Stomach (tissue), 9 donors: ENCODE data around the gene IKBIP. TPM values are rescaled to one million over a fixed set of nuclear protein-coding genes. Genes with fewer than 3 reads are reported as not detected.
"Not testable (repeated sequence)": the region's sequence is repeated elsewhere in the genome, so short reads cannot be mapped to it uniquely, and the experiment has no call there.

Experiments
- DNase-seq, 2 donors: peaks; one replicate each; pipeline versions ENCODE4 v3.0.0 to v3.0.0-alpha.2; 2013 to 2019
- H3K27ac ChIP-seq, 5 donors: fragments of 200-600 bp in 4 of 5; sonication (generic) in 4 of 5; one replicate each; pipeline ENCODE4 v1.5.1; 2013 to 2019; ENCODE audit warnings: mild to moderate bottlenecking in 1 of 5, moderate library complexity in 1 of 5
- H3K27me3 ChIP-seq, 3 donors: fragments of 200-600 bp; sonication (generic); one replicate each; pipeline ENCODE4 v1.5.1; 2017 to 2019; ENCODE audit warnings: mixed run types in 1 of 3
- H3K36me3 ChIP-seq, 4 donors: fragments of 200-600 bp; sonication (generic); 1 replicate in 3 of 4; 2 replicates in 1 of 4; pipeline ENCODE4 v1.5.1; 2016 to 2019
- H3K4me1 ChIP-seq, 4 donors: fragments of 200-600 bp; sonication (generic); one replicate each; pipeline ENCODE4 v1.5.1; 2016 to 2019
- H3K4me3 ChIP-seq, 4 donors: fragments of 200-600 bp; sonication (generic) in 3 of 4; one replicate each; pipeline ENCODE4 v1.5.1; 2016 to 2019; ENCODE audit warnings: mild to moderate bottlenecking in 1 of 4
- H3K9me3 ChIP-seq, 4 donors: fragments of 200-600 bp; sonication (generic); one replicate each; pipeline ENCODE4 v1.5.1; 2016 to 2019
- EP300 ChIP-seq: sonication (generic); formaldehyde crosslinking; IDR thresholded peaks from one replicate; pipeline ENCODE4 v1.6.1; 2017; ENCODE audit warnings: antibody characterized with exemption
- POLR2A ChIP-seq, 4 donors: fragments of 450-650 bp; IDR thresholded peaks; one replicate each; pipeline ENCODE4 v1.6.1; 2016; ENCODE audit warnings: antibody characterized with exemption in 4 of 4, control low read depth in 2 of 4, mild to moderate bottlenecking in 1 of 4, moderate library complexity in 1 of 4
- POLR2AphosphoS5 ChIP-seq, 3 donors: sonication (generic); formaldehyde crosslinking; IDR thresholded peaks; one replicate each; pipeline ENCODE4 v1.6.1; 2016; ENCODE audit warnings: antibody characterized with exemption in 3 of 3
- WGBS, 5 donors: extraction: QIAGEN DNeasy Blood & Tissue Kit in 3 of 5; methylation state at CpG; one replicate each; pipeline versions ENCODE4 v1.1.5 to v1.1.7; 2013 to 2018; 5-methylcytosine and 5-hydroxymethylcytosine counted together
- intact Hi-C: fragments of 100-400 bp; cut with DNase I; formaldehyde crosslinking; loops from one replicate; pipeline ENCODE4 v1.15.1; 2023; ENCODE audit warnings: low total_unique reads
- polyA plus RNA-seq, 3 donors: library from polyadenylated mRNA; stranded (reverse); fragments of 200-250 nt; gene quantifications; one replicate each; pipeline ENCODE4 v1.2.3, GENCODE V29; 2013
- total RNA-seq, 5 donors: library from RNA; depleted of rRNA; stranded (reverse); fragments of >200 nt; gene quantifications; one replicate each; pipeline versions ENCODE4 v1.1.0 to v1.2.3, GENCODE V29; 2014 to 2016
- TF ChIP-seq, protein P1 (sequence below), 7 experiments: fragments of 450-650 bp in 4 of 7; fragments of 200-600 bp in 3 of 7; sonication (generic) in 3 of 7; IDR thresholded peaks; one replicate each; pipeline ENCODE4 v1.5.1; 2016 to 2019; ENCODE audit warnings: antibody characterized with exemption in 7 of 7, control low read depth in 2 of 7, mild to moderate bottlenecking in 1 of 7
- donor health status: healthy with polysubstance abuse.
- donor health status: Bipolar disorder and iron deficiency.
- donor health status: healthy.

Gene IKBIP
- total and polyA plus RNA-seq, 8 donors: under 0.01 to 14.5 (median 5.4) TPM

GRCh38 chr12:98612696-98613334, 31.8 kb downstream of the IKBIP start:
- no peaks in the 10 kb centered on the region for H3K36me3 ChIP-seq
- H3K4me3 ChIP-seq: no peak overlapping the region
- intact Hi-C loops: no loop called here
- H3K27ac ChIP-seq: no peak overlapping the region
- no peaks in the 10 kb centered on the region for H3K9me3 ChIP-seq
- H3K4me1 ChIP-seq: no peaks in the 10 kb centered on the region
- WGBS, 5 donors: 72 to 79% (median 78%) methylated on average over 5 of the region's 5 CpGs
- TF ChIP-seq, protein P1, sequence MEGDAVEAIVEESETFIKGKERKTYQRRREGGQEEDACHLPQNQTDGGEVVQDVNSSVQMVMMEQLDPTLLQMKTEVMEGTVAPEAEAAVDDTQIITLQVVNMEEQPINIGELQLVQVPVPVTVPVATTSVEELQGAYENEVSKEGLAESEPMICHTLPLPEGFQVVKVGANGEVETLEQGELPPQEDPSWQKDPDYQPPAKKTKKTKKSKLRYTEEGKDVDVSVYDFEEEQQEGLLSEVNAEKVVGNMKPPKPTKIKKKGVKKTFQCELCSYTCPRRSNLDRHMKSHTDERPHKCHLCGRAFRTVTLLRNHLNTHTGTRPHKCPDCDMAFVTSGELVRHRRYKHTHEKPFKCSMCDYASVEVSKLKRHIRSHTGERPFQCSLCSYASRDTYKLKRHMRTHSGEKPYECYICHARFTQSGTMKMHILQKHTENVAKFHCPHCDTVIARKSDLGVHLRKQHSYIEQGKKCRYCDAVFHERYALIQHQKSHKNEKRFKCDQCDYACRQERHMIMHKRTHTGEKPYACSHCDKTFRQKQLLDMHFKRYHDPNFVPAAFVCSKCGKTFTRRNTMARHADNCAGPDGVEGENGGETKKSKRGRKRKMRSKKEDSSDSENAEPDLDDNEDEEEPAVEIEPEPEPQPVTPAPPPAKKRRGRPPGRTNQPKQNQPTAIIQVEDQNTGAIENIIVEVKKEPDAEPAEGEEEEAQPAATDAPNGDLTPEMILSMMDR (IDR thresholded peaks at IDR 0.05): no peak
- no peak for TF ChIP-seq POLR2AphosphoS5 (IDR thresholded peaks at IDR 0.05)
- TF ChIP-seq EP300: no peak
- TF ChIP-seq POLR2A (IDR thresholded peaks at IDR 0.05): no peak
- DNase-seq: peak in 1 of 2 donors; percentile 34
- no peaks in the 10 kb centered on the region for H3K27me3 ChIP-seq

DNA sequence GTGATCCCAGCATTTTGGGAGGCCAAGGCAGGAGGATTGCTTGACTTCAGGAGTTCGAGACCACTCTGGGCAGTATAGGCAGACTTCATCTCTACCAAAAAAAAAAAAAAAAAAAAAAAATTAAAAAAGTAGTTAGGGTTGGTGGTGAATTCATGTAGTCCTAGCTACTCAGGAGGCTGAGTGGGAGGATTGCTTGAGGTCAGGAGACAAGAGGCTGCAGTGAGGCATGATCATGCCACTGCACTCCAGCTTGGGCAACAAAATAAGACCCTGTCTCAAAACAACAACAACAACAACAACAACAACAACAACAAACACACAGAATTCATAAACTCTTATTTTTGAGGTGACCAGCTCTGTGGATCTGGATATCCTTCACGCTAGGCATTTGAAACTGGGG, 34.0 kb downstream of the IKBIP start:
- Histone ChIP-seq H3K9me3 (no peaks in the 10 kb centered on the region), H3K27ac (no peak overlapping the region), H3K36me3 (no peaks in the 10 kb centered on the region), H3K4me3 (no peak overlapping the region), H3K4me1 (no peaks in the 10 kb centered on the region), H3K27me3 (no peaks in the 10 kb centered on the region)
- whole genome bisulfite sequencing, 5 donors: 89 to 95% (median 92%) methylated on average over 2 of the region's 2 CpGs
- intact Hi-C loops: no loop called here
- TF ChIP-seq POLR2AphosphoS5 (IDR thresholded peaks at IDR 0.05): no peak
- TF ChIP-seq, protein P1 (IDR thresholded peaks at IDR 0.05): no peak
- no peak for TF ChIP-seq EP300
- no peak for TF ChIP-seq POLR2A (IDR thresholded peaks at IDR 0.05)
- DNase-seq: no peak

- no peak for TF ChIP-seq EP300
- TF ChIP-seq POLR2AphosphoS5 (IDR thresholded peaks at IDR 0.05): no peak
- TF ChIP-seq, protein P1 (IDR thresholded peaks at IDR 0.05): no peak
- TF ChIP-seq POLR2A (IDR thresholded peaks at IDR 0.05): no peak
- Histone ChIP-seq H3K27ac (no peak overlapping the region), H3K27me3 (no peaks in the 10 kb centered on the region), H3K36me3 (peaks cover 21 to 39% (median 38%) of the 10 kb centered on the region in 4 donors), H3K4me1 (no peaks in the 10 kb centered on the region), H3K9me3 (no peaks in the 10 kb centered on the region), H3K4me3 (no peak overlapping the region)
- DNase-seq: no peak
- intact Hi-C loops: no loop called here
- WGBS, 5 donors: 70 to 74% (median 72%) methylated on average over 2 of the region's 2 CpGs
Measured at GRCh38 chr12:98606359-98606988, 38.1 kb downstream of the IKBIP start.

GRCh38 chr12:98601924-98602323, 42.7 kb downstream of the IKBIP start:
- Histone ChIP-seq H3K4me1 (peaks cover 0 to 13% (median 6%) of the 10 kb centered on the region in 4 donors), H3K36me3 (peaks cover 63 to 84% (median 82%) of the 10 kb centered on the region in 4 donors), H3K27ac (no peak overlapping the region), H3K4me3 (no peak overlapping the region), H3K9me3 (no peaks in the 10 kb centered on the region), H3K27me3 (no peaks in the 10 kb centered on the region)
- intact Hi-C loops: no loop called here
- WGBS, 5 donors: 91 to 94% (median 93%) methylated on average over 8 of the region's 8 CpGs
- no peak for DNase-seq
- no peak for TF ChIP-seq EP300

DNA sequence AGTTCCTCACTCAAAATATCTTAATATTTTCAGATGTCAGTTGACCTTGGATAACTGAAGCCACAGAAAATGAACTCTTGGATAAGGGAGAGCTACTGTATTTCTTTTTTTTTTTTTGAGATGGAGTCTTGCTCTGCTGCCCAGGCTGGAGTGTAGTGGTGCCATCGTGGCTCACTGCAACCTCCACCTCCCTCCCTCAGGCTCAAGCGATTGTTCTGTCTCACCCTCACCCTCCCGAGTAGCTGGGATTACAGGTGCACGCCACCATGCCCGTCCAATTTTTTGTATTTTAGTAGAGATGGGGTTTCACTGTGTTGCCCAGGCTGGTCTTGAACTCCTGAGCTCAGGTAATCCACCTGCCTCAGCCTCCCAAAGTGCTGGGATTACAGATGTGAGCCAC, 47.3 kb downstream of the IKBIP start:
- H3K9me3 ChIP-seq, H3K27me3 ChIP-seq, H3K4me3 ChIP-seq, H3K27ac ChIP-seq, intact Hi-C loops, DNase-seq: not testable (repeated sequence)
- Histone ChIP-seq H3K4me1 (peaks cover 6 to 40% (median 29%) of the 10 kb centered on the region in 4 donors), H3K36me3 (peaks cover 54 to 66% (median 61%) of the 10 kb centered on the region in 4 donors)
- 80 to 91% (median 90%) methylated on average over 5 of the region's 5 CpGs for WGBS, 5 donors
